Keratinocyte (primary cell): ENCODE measurements around the gene PRLR.

ENCODE experiments used
- CTCF ChIP-seq, 3 experiments: IDR thresholded peaks in 1 of 3; conservative IDR thresholded peaks in 1 of 3; optimal IDR thresholded peaks in 1 of 3; 2 replicates in 2 of 3; 3 replicates in 1 of 3; pipeline versions ENCODE3 to v1.5.1; 2011; ENCODE audit warnings: low read length in 3 of 3, mild to moderate bottlenecking in 3 of 3, moderate library complexity in 2 of 3, control low read depth in 1 of 3, inconsistent platforms in 1 of 3; ENCODE audit not compliant: insufficient read depth in 2 of 3; ENCODE audit errors: extremely low read depth in 1 of 3
- EZH2 ChIP-seq: IDR thresholded peaks from one replicate; pipeline ENCODE4 v1.6.1; 2012; ENCODE audit warnings: inconsistent platforms, mild to moderate bottlenecking, low read length, moderate library complexity

GRCh38 chr5:35138232-35138631, 92.1 kb downstream of the PRLR start:
- no peak for TF ChIP-seq CTCF (optimal IDR thresholded peaks at IDR 0.05 in 1 of 3, IDR thresholded peaks at IDR 0.05 in 1 of 3, conservative IDR thresholded peaks at IDR 0.05 in 1 of 3; ENCODE audit: extremely low read depth in 1 of 3, insufficient read depth in 2 of 3, low read length in 3 of 3)
- no peak for TF ChIP-seq EZH2
